Progenitor cell of endocrine pancreas (in vitro differentiated cells): ENCODE measurements around the gene ZSWIM5. TPM values are rescaled to one million over a fixed set of nuclear protein-coding genes. Genes with fewer than 3 reads are reported as not detected.
A peak's percentile ranks its signal among the peaks of the same experiment; 100 is the strongest.

ENCODE experiments used
- DNase-seq: peaks from one replicate; pipeline ENCODE4 v3.0.0; 2021; ENCODE audit warnings: low spot score; ENCODE audit not compliant: unreplicated experiment
- H3K27ac Mint-ChIP-seq: 2 replicates; pipeline ENCODE4 v1.8.0; 2021; ENCODE audit warnings: mild to moderate bottlenecking, moderate library complexity, mixed read lengths
- H3K27me3 Mint-ChIP-seq: 2 replicates; pipeline ENCODE4 v1.8.0; 2021; ENCODE audit warnings: mixed read lengths
- H3K36me3 Mint-ChIP-seq: 2 replicates; pipeline ENCODE4 v1.8.0; 2022; ENCODE audit warnings: mixed read lengths; ENCODE audit not compliant: insufficient read depth
- H3K4me1 Mint-ChIP-seq: 2 replicates; pipeline ENCODE4 v1.8.0; 2021; ENCODE audit warnings: low read depth, mixed read lengths
- H3K4me3 Mint-ChIP-seq: 2 replicates; pipeline ENCODE4 v1.8.0; 2021; ENCODE audit warnings: low read depth, mild to moderate bottlenecking, moderate library complexity, mixed read lengths
- H3K9me3 Mint-ChIP-seq: 2 replicates; pipeline ENCODE4 v1.8.0; 2021; ENCODE audit warnings: low read depth, mixed read lengths
- CTCF ChIP-seq: fragments of 200-600 bp; sonication (generic); IDR thresholded peaks from one replicate; pipeline ENCODE4 v1.5.0; 2021; ENCODE audit warnings: antibody characterized with exemption, mild to moderate bottlenecking; ENCODE audit not compliant: unreplicated experiment
- total RNA-seq: library from RNA; stranded (reverse); gene quantifications from 2 replicates; pipeline ENCODE4 v1.2.1, GENCODE V29; 2021

ZSWIM5 gene
- total RNA-seq, 1 donor from 2014 or later, result 9.2 TPM

GRCh38 chr1:45213892-45214291 lies 7.5 kb upstream of the ZSWIM5 start:
- no peak for TF ChIP-seq CTCF
- Mint-ChIP-seq H3K27me3 (peaks cover 15% of the 10 kb centered on the region), H3K9me3 (no peaks in the 10 kb centered on the region), H3K4me3 (no peak overlapping the region), H3K36me3 (no peaks in the 10 kb centered on the region), H3K4me1 (no peaks in the 10 kb centered on the region), H3K27ac (no peak overlapping the region)
- no peak for DNase-seq

- H3K27me3 Mint-ChIP-seq, result peaks cover 24% of the 10 kb centered on the region
- H3K4me1 Mint-ChIP-seq, result peaks cover 4% of the 10 kb centered on the region
- H3K27ac Mint-ChIP-seq, result no peak overlapping the region
- TF ChIP-seq CTCF, result no peak
- H3K36me3 Mint-ChIP-seq, result no peaks in the 10 kb centered on the region
- H3K9me3 Mint-ChIP-seq, result no peaks in the 10 kb centered on the region
- no peak overlapping the region for H3K4me3 Mint-ChIP-seq
- no peak for DNase-seq
Observed at GRCh38 chr1:45211076-45211475, 4.7 kb upstream of the ZSWIM5 start.

GRCh38 chr1:45206808-45207623 lies 611 bp upstream of the ZSWIM5 start:
- DNase-seq, result no peak
- no peaks in the 10 kb centered on the region for H3K36me3 Mint-ChIP-seq
- peaks cover 14% of the 10 kb centered on the region for H3K4me1 Mint-ChIP-seq
- peaks cover 15% of the 10 kb centered on the region for H3K27me3 Mint-ChIP-seq
- TF ChIP-seq CTCF, result no peak
- H3K4me3 Mint-ChIP-seq, result peak overlapping the region; percentile 93
- peak overlapping the region; percentile 93 for H3K27ac Mint-ChIP-seq
- H3K9me3 Mint-ChIP-seq, result no peaks in the 10 kb centered on the region

- no peaks in the 10 kb centered on the region for H3K36me3 Mint-ChIP-seq
- DNase-seq, result peak; percentile 40
- H3K27me3 Mint-ChIP-seq, result peaks cover 15% of the 10 kb centered on the region
- H3K27ac Mint-ChIP-seq, result peak overlapping the region; percentile 75
- no peak for TF ChIP-seq CTCF
- no peaks in the 10 kb centered on the region for H3K9me3 Mint-ChIP-seq
- peaks cover 14% of the 10 kb centered on the region for H3K4me1 Mint-ChIP-seq
- H3K4me3 Mint-ChIP-seq, result peak overlapping the region; percentile 88
Observed at GRCh38 chr1:45205011-45205909, 1.1 kb downstream of the ZSWIM5 start.

- Mint-ChIP-seq H3K36me3 (peaks cover 2% of the 10 kb centered on the region), H3K27me3 (no peaks in the 10 kb centered on the region), H3K27ac (no peak overlapping the region), H3K9me3 (peaks cover 10% of the 10 kb centered on the region), H3K4me1 (peaks cover 10% of the 10 kb centered on the region), H3K4me3 (no peak overlapping the region)
- no peak for TF ChIP-seq CTCF
- DNase-seq, result no peak
Observed at GRCh38 chr1:45200906-45201500, 5.4 kb downstream of the ZSWIM5 start.
